GM12878 (cell line): ENCODE measurements around the gene SMIM20. TPM values are rescaled to one million over a fixed set of nuclear protein-coding genes. Genes with fewer than 3 reads are reported as not detected.

Experiments
- ATAC-seq: fragments of 200-7000 bp; cut with Tn5 transposase; 3 replicates; pipeline ENCODE4 v1.9.1; 2020; ENCODE audit warnings: mild to moderate bottlenecking, moderate library complexity
- BruUV-seq: library from RNA; stranded (reverse); fragments of 400-500 nt; replicated peaks from 2 replicates; lab custom pipeline; 2021; lab: Mats Ljungman, UMichigan
- CTCF ChIA-PET: fragments of 300-600 bp; sonication (Branson Sonifier 250); formaldehyde crosslinking; extraction: SDS; loops from one replicate; lab custom pipeline; 2021; ENCODE audit warnings: inconsistent platforms; lab: Yijun Ruan, JAX
- POLR2A ChIA-PET: fragments of 350-600 bp; formaldehyde crosslinking; extraction: SDS; loops from one replicate; lab custom pipeline; 2021; ENCODE audit warnings: inconsistent platforms; lab: Charles Lee
- RAD21 ChIA-PET: fragments of 300-600 bp; sonication (Branson Sonifier 250); formaldehyde crosslinking; loops from one replicate; lab custom pipeline; 2023; ENCODE audit warnings: antibody characterized with exemption; ENCODE audit not compliant: unreplicated experiment; lab: Charles Lee
- SMC1A ChIA-PET: fragments of 300-600 bp; sonication (Branson Sonifier 250); formaldehyde crosslinking; loops from one replicate; lab custom pipeline; 2023; ENCODE audit not compliant: unreplicated experiment, uncharacterized antibody; lab: Charles Lee
- DNase-seq: peaks from one replicate; pipeline ENCODE4 v3.0.0-alpha.2; 2011; ENCODE audit warnings: low read depth, low spot score
- FAIRE-seq: peaks from 3 replicates; lab custom pipeline; 2011; peaks lifted over from hg19 to GRCh38; lab: Jason Lieb, UNC
- H2AFZ ChIP-seq: 2 replicates; pipeline ENCODE4 v1.6.0; 2011; ENCODE audit warnings: low read depth, low read length, control low read depth; ENCODE audit not compliant: control insufficient read depth
- H3K27ac ChIP-seq: 2 replicates; pipeline ENCODE4 v1.5.1; 2011; ENCODE audit warnings: control low read depth; ENCODE audit not compliant: control insufficient read depth, insufficient read depth
- H3K27me3 ChIP-seq, 2 experiments: replicated peaks in 1 of 2; 2 replicates each; pipeline versions ENCODE4 v1.6.0 to v1.6.1; 2011; ENCODE audit warnings: low read length in 1 of 2; ENCODE audit not compliant: control insufficient read depth in 2 of 2, insufficient read depth in 2 of 2
- H3K36me3 ChIP-seq, 2 experiments: 2 replicates each; pipeline ENCODE4 v1.5.1; 2011; ENCODE audit warnings: low read length in 1 of 2; ENCODE audit not compliant: control insufficient read depth in 2 of 2, insufficient read depth in 2 of 2
- H3K4me1 ChIP-seq: 2 replicates; pipeline ENCODE4 v1.6.1; 2011; ENCODE audit warnings: mild to moderate bottlenecking, low read length, moderate library complexity, mixed read lengths; ENCODE audit not compliant: control insufficient read depth, insufficient read depth
- H3K4me2 ChIP-seq: 2 replicates; pipeline ENCODE4 v1.6.0; 2011; ENCODE audit warnings: control low read depth; ENCODE audit not compliant: control insufficient read depth, insufficient read depth
- H3K4me3 ChIP-seq: fragments of 200-600 bp; sonication (generic); 2 replicates; pipeline ENCODE4 v1.5.1; 2016
- H3K79me2 ChIP-seq: 2 replicates; pipeline ENCODE4 v1.6.0; 2011; ENCODE audit warnings: low read length; ENCODE audit not compliant: control insufficient read depth, insufficient read depth
- H3K9ac ChIP-seq: 2 replicates; pipeline ENCODE4 v1.8.0; 2011; ENCODE audit warnings: low read length, control low read depth, mixed read lengths; ENCODE audit not compliant: control insufficient read depth, insufficient read depth
- H3K9me3 ChIP-seq: replicated peaks from 3 replicates; pipeline ENCODE4 v1.5.1; 2011; ENCODE audit warnings: mild to moderate bottlenecking, low read length; ENCODE audit not compliant: control insufficient read depth, insufficient read depth
- H4K20me1 ChIP-seq: 2 replicates; pipeline ENCODE4 v1.6.0; 2011; ENCODE audit not compliant: control insufficient read depth, insufficient read depth
- BMI1 ChIP-seq: fragments of 450-650 bp; IDR thresholded peaks from 2 replicates; pipeline ENCODE4 v1.6.1; 2016; ENCODE audit warnings: mild to moderate bottlenecking, moderate library complexity, borderline replicate concordance
- CBFB ChIP-seq: IDR thresholded peaks from 2 replicates; pipeline ENCODE4 v1.6.1; 2016; ENCODE audit warnings: antibody characterized with exemption, low read depth
- CBX3 ChIP-seq: fragments of 200-600 bp; sonication (generic); IDR thresholded peaks from 2 replicates; pipeline ENCODE4 v1.6.1; 2016; ENCODE audit warnings: low read depth, borderline replicate concordance
- CHD2 ChIP-seq: IDR thresholded peaks from 2 replicates; pipeline ENCODE4 v1.6.1; 2011; ENCODE audit warnings: low read depth, low read length, improper control_type of control experiment, borderline replicate concordance
- EZH2 ChIP-seq: IDR thresholded peaks from 2 replicates; pipeline ENCODE4 v1.6.1; 2012; ENCODE audit warnings: low read depth, mild to moderate bottlenecking, control low read depth, inconsistent platforms, low read length, borderline replicate concordance; ENCODE audit not compliant: control insufficient read depth
- HDAC6 ChIP-seq: fragments of 200-600 bp; sonication (generic); IDR thresholded peaks from one replicate; pipeline ENCODE4 v1.8.0; 2017; ENCODE audit warnings: antibody characterized with exemption; ENCODE audit not compliant: unreplicated experiment
- MYB ChIP-seq: fragments of 150-350 bp; IDR thresholded peaks from 2 replicates; pipeline ENCODE4 v1.6.1; 2014; ENCODE audit warnings: mild to moderate bottlenecking, low read depth, low read length, borderline replicate concordance
- NFYA ChIP-seq: IDR thresholded peaks from 2 replicates; pipeline ENCODE4 v1.6.1; 2011; ENCODE audit warnings: low read depth, mild to moderate bottlenecking, low read length, improper control_type of control experiment, borderline replicate concordance
- NR2F1 ChIP-seq: fragments of 450-650 bp; conservative IDR thresholded peaks from 2 replicates; pipeline ENCODE4 v1.6.1; 2017; ENCODE audit warnings: mild to moderate bottlenecking
- RFX5 ChIP-seq: IDR thresholded peaks from 2 replicates; pipeline ENCODE4 v1.6.1; 2011; ENCODE audit warnings: low read depth, low read length, improper control_type of control experiment
- TBL1XR1 ChIP-seq: IDR thresholded peaks from 2 replicates; pipeline ENCODE4 v1.6.1; 2012; ENCODE audit warnings: low read depth, low read length, improper control_type of control experiment
- YY1 ChIP-seq: IDR thresholded peaks from 2 replicates; pipeline ENCODE4 v1.6.1; 2011; ENCODE audit warnings: low read depth, mild to moderate bottlenecking, low read length
- ZNF384 ChIP-seq: IDR thresholded peaks from 2 replicates; pipeline ENCODE4 v1.6.1; 2012; ENCODE audit warnings: low read depth, mild to moderate bottlenecking, low read length, improper control_type of control experiment, borderline replicate concordance
- WGBS: methylation state at CpG from one replicate; pipeline ENCODE4 v1.1.6; 2016; ENCODE audit warnings: low lambda C conversion rate; ENCODE audit not compliant: insufficient replicate concordance, insufficient coverage; ENCODE audit errors: missing lambda C conversion rate; 5-methylcytosine and 5-hydroxymethylcytosine counted together
- in situ Hi-C: fragments of 300-500 bp; cut with MboI; formaldehyde crosslinking; loops from 9 replicates; pipeline ENCODE4 v1.14.3; 2018; ENCODE audit warnings: mixed read lengths
- intact Hi-C: fragments of 100-400 bp; cut with micrococcal nuclease; formaldehyde crosslinking; loops from one replicate; pipeline ENCODE4 v1.14.2; 2022; ENCODE audit not compliant: unreplicated experiment
- polyA plus RNA-seq, 11 experiments: library from polyadenylated mRNA; depleted of rRNA in 4 of 11; unstranded in 6 of 11; stranded (reverse) in 5 of 11; fragments of >200 nt; fragmentation: Nextera tagmentation in 4 of 11; fragmentation: Illumina TruSeq in 1 of 11; extraction: Ambion mirVana in 4 of 11; extraction: Trizol in 1 of 11; gene quantifications; 1 replicate in 1 of 11; 2 replicates in 10 of 11; pipeline versions ENCODE4 v1.2.1 to v1.2.3, GENCODE V29; 2011 to 2016; ENCODE audit warnings: inconsistent platforms in 2 of 11, missing spikeins in 2 of 11, low read depth in 1 of 11
- total RNA-seq, 4 experiments: library from RNA; depleted of rRNA in 3 of 4; stranded (reverse); fragments of >200 nt in 3 of 4; fragmentation: Illumina TruSeq in 1 of 4; extraction: Trizol in 1 of 4; gene quantifications; 2 replicates each; pipeline versions ENCODE4 v1.2.1 to v1.2.3, GENCODE V29; 2013 to 2021
- TF ChIP-seq, protein P1 (sequence below): fragments of 450-650 bp; IDR thresholded peaks from 2 replicates; pipeline ENCODE4 v1.6.1; 2017; ENCODE audit warnings: antibody characterized with exemption, mild to moderate bottlenecking, moderate library complexity
- TF ChIP-seq, protein P2 (sequence below): IDR thresholded peaks from 2 replicates; pipeline ENCODE4 v1.6.1; 2012; ENCODE audit warnings: low read depth, low read length, improper control_type of control experiment
- TF ChIP-seq, protein P3 (sequence below): fragments of 150-350 bp; IDR thresholded peaks from 2 replicates; pipeline ENCODE4 v1.6.1; 2016; ENCODE audit warnings: low read depth, low read length

Gene SMIM20
- total and polyA plus RNA-seq, 10 of the 15 experiments (the other 5 are each of a cell fraction or from before 2014, with no cell fraction given): 17.3 to 38.0 (median 28.8) TPM

DNA sequence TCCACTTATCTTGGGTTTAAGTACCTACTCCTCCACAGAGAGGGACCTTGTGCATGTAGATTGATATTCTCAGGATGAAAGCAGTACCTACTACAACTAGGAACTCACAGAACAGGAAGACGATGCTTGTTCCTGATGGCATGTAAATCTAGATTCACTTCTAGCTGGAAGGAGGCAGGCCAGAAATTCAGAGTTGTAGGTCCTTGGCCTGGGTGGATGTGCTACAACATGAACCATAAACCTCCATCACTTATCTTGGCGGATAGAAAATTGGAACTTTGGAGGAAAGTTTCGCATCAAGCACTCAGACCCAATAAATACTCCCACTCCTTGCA is 9.3 kb upstream of the SMIM20 start (continued):
- TF ChIP-seq EZH2 (no peak), NR2F1 (no peak), TBL1XR1 (no peak), CBX3 (no peak), MYB (no peak), NFYA (no peak), YY1 (no peak)
- TF ChIP-seq, protein P1, sequence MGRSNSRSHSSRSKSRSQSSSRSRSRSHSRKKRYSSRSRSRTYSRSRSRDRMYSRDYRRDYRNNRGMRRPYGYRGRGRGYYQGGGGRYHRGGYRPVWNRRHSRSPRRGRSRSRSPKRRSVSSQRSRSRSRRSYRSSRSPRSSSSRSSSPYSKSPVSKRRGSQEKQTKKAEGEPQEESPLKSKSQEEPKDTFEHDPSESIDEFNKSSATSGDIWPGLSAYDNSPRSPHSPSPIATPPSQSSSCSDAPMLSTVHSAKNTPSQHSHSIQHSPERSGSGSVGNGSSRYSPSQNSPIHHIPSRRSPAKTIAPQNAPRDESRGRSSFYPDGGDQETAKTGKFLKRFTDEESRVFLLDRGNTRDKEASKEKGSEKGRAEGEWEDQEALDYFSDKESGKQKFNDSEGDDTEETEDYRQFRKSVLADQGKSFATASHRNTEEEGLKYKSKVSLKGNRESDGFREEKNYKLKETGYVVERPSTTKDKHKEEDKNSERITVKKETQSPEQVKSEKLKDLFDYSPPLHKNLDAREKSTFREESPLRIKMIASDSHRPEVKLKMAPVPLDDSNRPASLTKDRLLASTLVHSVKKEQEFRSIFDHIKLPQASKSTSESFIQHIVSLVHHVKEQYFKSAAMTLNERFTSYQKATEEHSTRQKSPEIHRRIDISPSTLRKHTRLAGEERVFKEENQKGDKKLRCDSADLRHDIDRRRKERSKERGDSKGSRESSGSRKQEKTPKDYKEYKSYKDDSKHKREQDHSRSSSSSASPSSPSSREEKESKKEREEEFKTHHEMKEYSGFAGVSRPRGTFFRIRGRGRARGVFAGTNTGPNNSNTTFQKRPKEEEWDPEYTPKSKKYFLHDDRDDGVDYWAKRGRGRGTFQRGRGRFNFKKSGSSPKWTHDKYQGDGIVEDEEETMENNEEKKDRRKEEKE: no peak
- TF ChIP-seq, all 136 proteins: peak for 0

DNA sequence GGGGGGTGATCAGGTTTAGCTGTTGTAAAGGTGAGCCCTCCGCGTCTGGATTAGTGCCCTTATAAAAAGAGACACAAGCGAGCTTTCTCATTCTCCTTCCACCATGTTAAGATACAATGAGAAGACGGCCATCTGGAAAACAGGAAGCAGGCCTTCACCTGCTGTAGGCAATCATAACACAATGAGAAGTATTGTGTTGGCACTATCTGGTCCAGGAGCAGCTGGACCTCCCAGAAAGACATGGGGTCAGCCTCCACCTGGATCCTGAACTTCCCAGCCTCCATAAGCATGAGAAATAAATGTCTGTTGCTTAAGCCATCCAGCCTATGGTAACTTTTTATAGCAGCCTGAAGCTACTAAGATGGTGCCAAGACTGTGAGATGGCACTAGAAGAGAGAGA is 8.6 kb upstream of the SMIM20 start:
- Histone ChIP-seq H3K36me3 (no peaks in the 10 kb centered on the region), H3K27ac (no peak overlapping the region), H3K79me2 (no peaks in the 10 kb centered on the region), H4K20me1 (no peaks in the 10 kb centered on the region), H2AFZ (no peak overlapping the region), H3K9me3 (no peaks in the 10 kb centered on the region), H3K27me3 (no peaks in the 10 kb centered on the region), H3K4me1 (peaks cover 12% of the 10 kb centered on the region), H3K4me2 (no peak overlapping the region), H3K9ac (no peak overlapping the region), H3K4me3 (no peak overlapping the region)
- CTCF ChIA-PET: interaction anchor here (1.5 kb wide), 1 partner anchor 49 kb away, joined by 3 read pairs; no protein-coding TSS in a partner anchor
- DNase-seq (no peak), ATAC-seq (no peak), FAIRE-seq (no peak)
- WGBS: 83% methylated on average over 4 of the region's 4 CpGs
- in situ Hi-C loops: no loop called here
- intact Hi-C loops: no loop called here
- RAD21 ChIA-PET: no interaction called here
- BruUV-seq: no TSS peak
- POLR2A ChIA-PET: no interaction called here
- SMC1A ChIA-PET: interaction anchor here (1.2 to 3.0 kb wide), 6 partner anchors 10 to 68 kb away, joined by 3 to 10 read pairs (median 6); no protein-coding TSS in a partner anchor
- TF ChIP-seq, protein P2, sequence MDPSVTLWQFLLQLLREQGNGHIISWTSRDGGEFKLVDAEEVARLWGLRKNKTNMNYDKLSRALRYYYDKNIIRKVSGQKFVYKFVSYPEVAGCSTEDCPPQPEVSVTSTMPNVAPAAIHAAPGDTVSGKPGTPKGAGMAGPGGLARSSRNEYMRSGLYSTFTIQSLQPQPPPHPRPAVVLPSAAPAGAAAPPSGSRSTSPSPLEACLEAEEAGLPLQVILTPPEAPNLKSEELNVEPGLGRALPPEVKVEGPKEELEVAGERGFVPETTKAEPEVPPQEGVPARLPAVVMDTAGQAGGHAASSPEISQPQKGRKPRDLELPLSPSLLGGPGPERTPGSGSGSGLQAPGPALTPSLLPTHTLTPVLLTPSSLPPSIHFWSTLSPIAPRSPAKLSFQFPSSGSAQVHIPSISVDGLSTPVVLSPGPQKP: no peak
- TF ChIP-seq CBFB (no peak), HDAC6 (no peak), BMI1 (no peak), ZNF384 (no peak), TBL1XR1 (no peak), RFX5 (no peak), CHD2 (no peak)
- TF ChIP-seq, protein P3, sequence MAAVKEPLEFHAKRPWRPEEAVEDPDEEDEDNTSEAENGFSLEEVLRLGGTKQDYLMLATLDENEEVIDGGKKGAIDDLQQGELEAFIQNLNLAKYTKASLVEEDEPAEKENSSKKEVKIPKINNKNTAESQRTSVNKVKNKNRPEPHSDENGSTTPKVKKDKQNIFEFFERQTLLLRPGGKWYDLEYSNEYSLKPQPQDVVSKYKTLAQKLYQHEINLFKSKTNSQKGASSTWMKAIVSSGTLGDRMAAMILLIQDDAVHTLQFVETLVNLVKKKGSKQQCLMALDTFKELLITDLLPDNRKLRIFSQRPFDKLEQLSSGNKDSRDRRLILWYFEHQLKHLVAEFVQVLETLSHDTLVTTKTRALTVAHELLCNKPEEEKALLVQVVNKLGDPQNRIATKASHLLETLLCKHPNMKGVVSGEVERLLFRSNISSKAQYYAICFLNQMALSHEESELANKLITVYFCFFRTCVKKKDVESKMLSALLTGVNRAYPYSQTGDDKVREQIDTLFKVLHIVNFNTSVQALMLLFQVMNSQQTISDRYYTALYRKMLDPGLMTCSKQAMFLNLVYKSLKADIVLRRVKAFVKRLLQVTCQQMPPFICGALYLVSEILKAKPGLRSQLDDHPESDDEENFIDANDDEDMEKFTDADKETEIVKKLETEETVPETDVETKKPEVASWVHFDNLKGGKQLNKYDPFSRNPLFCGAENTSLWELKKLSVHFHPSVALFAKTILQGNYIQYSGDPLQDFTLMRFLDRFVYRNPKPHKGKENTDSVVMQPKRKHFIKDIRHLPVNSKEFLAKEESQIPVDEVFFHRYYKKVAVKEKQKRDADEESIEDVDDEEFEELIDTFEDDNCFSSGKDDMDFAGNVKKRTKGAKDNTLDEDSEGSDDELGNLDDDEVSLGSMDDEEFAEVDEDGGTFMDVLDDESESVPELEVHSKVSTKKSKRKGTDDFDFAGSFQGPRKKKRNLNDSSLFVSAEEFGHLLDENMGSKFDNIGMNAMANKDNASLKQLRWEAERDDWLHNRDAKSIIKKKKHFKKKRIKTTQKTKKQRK: no peak
